CD14-positive monocyte (primary cell): ENCODE measurements around the gene PCBP3. TPM values are rescaled to one million over a fixed set of nuclear protein-coding genes. Genes with fewer than 3 reads are reported as not detected.

Experiments used
- DNase-seq, 3 donors: peaks; one replicate each; pipeline ENCODE4 v3.0.0-alpha.2; 2011 to 2022
- H2AFZ ChIP-seq: 2 replicates; pipeline ENCODE4 v1.6.0; 2012; ENCODE audit warnings: mild to moderate bottlenecking, low read depth, low read length, inconsistent platforms; ENCODE audit not compliant: insufficient read depth, poor library complexity, severe bottlenecking
- H3K27ac ChIP-seq, 2 donors: 1 replicate in 1 of 2; 2 replicates in 1 of 2; pipeline ENCODE4 v1.5.1; 2012 to 2013; ENCODE audit warnings: low read length in 2 of 2, control low read depth in 1 of 2, inconsistent platforms in 1 of 2, low read depth in 1 of 2, mild to moderate bottlenecking in 1 of 2
- H3K27me3 ChIP-seq, 2 donors: one replicate each; pipeline versions ENCODE4 v1.6.0 to v1.6.1; 2011 to 2013; ENCODE audit warnings: low read length in 2 of 2; ENCODE audit not compliant: control insufficient read depth in 2 of 2, insufficient read depth in 2 of 2
- H3K36me3 ChIP-seq, 2 donors: replicated peaks in 1 of 2; 1 replicate in 1 of 2; 2 replicates in 1 of 2; pipeline versions ENCODE4 v1.5.1 to v1.6.1; 2012 to 2013; ENCODE audit warnings: low read length in 2 of 2, control low read depth in 1 of 2, inconsistent platforms in 1 of 2, mild to moderate bottlenecking in 1 of 2; ENCODE audit not compliant: insufficient read depth in 2 of 2, control insufficient read depth in 1 of 2
- H3K4me1 ChIP-seq, 2 donors: 1 replicate in 1 of 2; 2 replicates in 1 of 2; pipeline versions ENCODE4 v1.5.1 to v1.6.1; 2012 to 2013; ENCODE audit warnings: low read length in 2 of 2, control low read depth in 1 of 2, inconsistent platforms in 1 of 2, mild to moderate bottlenecking in 1 of 2, moderate library complexity in 1 of 2; ENCODE audit not compliant: insufficient read depth in 2 of 2, control insufficient read depth in 1 of 2
- H3K4me2 ChIP-seq: replicated peaks from 2 replicates; pipeline ENCODE3; 2012; ENCODE audit warnings: low read length, moderate library complexity, mild to moderate bottlenecking; ENCODE audit not compliant: poor library complexity, severe bottlenecking; ENCODE audit errors: extremely low read depth
- H3K4me3 ChIP-seq, 3 experiments: fragments of 200-600 bp in 1 of 3; sonication (generic) in 1 of 3; replicated peaks in 1 of 3; 1 replicate in 2 of 3; 2 replicates in 1 of 3; pipeline ENCODE4 v1.5.1; 2011 to 2013; ENCODE audit warnings: low read length in 3 of 3, mild to moderate bottlenecking in 3 of 3, control low read depth in 2 of 3, low read depth in 2 of 3, inconsistent platforms in 1 of 3, moderate library complexity in 1 of 3
- H3K79me2 ChIP-seq: 2 replicates; pipeline ENCODE4 v1.6.0; 2012; ENCODE audit warnings: mild to moderate bottlenecking, control low read depth, inconsistent platforms, low read length, moderate library complexity; ENCODE audit not compliant: insufficient read depth
- H3K9ac ChIP-seq: 2 replicates; pipeline ENCODE4 v1.6.0; 2017; ENCODE audit warnings: low read length, mild to moderate bottlenecking; ENCODE audit not compliant: insufficient read depth, poor library complexity, severe bottlenecking
- H3K9me3 ChIP-seq, 2 donors: replicated peaks in 1 of 2; 1 replicate in 1 of 2; 2 replicates in 1 of 2; pipeline versions ENCODE4 v1.5.1 to v1.6.1; 2012 to 2013; ENCODE audit warnings: low read length in 2 of 2, control low read depth in 1 of 2; ENCODE audit not compliant: control insufficient read depth in 1 of 2, insufficient read depth in 1 of 2
- H4K20me1 ChIP-seq: 2 replicates; pipeline ENCODE4 v1.6.0; 2012; ENCODE audit warnings: mild to moderate bottlenecking, low read length, control low read depth, moderate library complexity; ENCODE audit not compliant: insufficient read depth
- H3K27ac Mint-ChIP-seq, 7 donors: one replicate each; pipeline ENCODE4 v1.8.0; 2020; ENCODE audit warnings: mild to moderate bottlenecking in 7 of 7, mixed read lengths in 7 of 7, moderate library complexity in 6 of 7, inconsistent platforms in 2 of 7
- H3K27me3 Mint-ChIP-seq, 3 donors: one replicate each; pipeline ENCODE4 v1.8.0; 2021 to 2022; ENCODE audit warnings: low read depth in 3 of 3, mild to moderate bottlenecking in 3 of 3, mixed read lengths in 3 of 3, moderate library complexity in 3 of 3, inconsistent platforms in 1 of 3
- H3K36me3 Mint-ChIP-seq, 2 donors: one replicate each; pipeline ENCODE4 v1.8.0; 2020; ENCODE audit warnings: mixed read lengths in 2 of 2, inconsistent platforms in 1 of 2, mild to moderate bottlenecking in 1 of 2
- H3K4me1 Mint-ChIP-seq: one replicate; pipeline ENCODE4 v1.8.0; 2020; ENCODE audit warnings: mild to moderate bottlenecking, mixed read lengths
- H3K4me3 Mint-ChIP-seq, 2 donors: one replicate each; pipeline ENCODE4 v1.8.0; 2020; ENCODE audit warnings: mild to moderate bottlenecking in 2 of 2, mixed read lengths in 2 of 2, moderate library complexity in 1 of 2
- H3K9me3 Mint-ChIP-seq, 7 donors: one replicate each; pipeline ENCODE4 v1.8.0; 2020 to 2022; ENCODE audit warnings: mixed read lengths in 7 of 7, mild to moderate bottlenecking in 6 of 7, moderate library complexity in 6 of 7, inconsistent platforms in 2 of 7
- WGBS: methylation state at CpG from one replicate; pipeline ENCODE4 v1.1.5; 2013; ENCODE audit warnings: missing lambda C conversion rate; ENCODE audit not compliant: insufficient coverage; 5-methylcytosine and 5-hydroxymethylcytosine counted together
- intact Hi-C, 2 donors: fragments of 100-400 bp; cut with micrococcal nuclease; formaldehyde crosslinking; loops; one replicate each; pipeline versions ENCODE4 v1.15.0 to v1.15.1; 2023
- polyA plus RNA-seq, 3 donors: library from polyadenylated mRNA; depleted of rRNA in 1 of 3; unstranded in 2 of 3; stranded (reverse) in 1 of 3; fragments of 300-500 nt in 2 of 3; fragments of >200 nt in 1 of 3; fragmentation: Illumina TruSeq in 2 of 3; gene quantifications; 1 replicate in 2 of 3; 2 replicates in 1 of 3; pipeline ENCODE4 v1.2.3, GENCODE V29; 2012 to 2021
- TF ChIP-seq, protein P1 (sequence below): fragments of 200-600 bp; IDR thresholded peaks from one replicate; pipeline ENCODE4 v1.8.0; 2022; ENCODE audit warnings: antibody characterized with exemption, mild to moderate bottlenecking

Gene PCBP3
- polyA plus RNA-seq, 3 donors = 0.34 to 0.49 TPM; not detected in 1

DNA sequence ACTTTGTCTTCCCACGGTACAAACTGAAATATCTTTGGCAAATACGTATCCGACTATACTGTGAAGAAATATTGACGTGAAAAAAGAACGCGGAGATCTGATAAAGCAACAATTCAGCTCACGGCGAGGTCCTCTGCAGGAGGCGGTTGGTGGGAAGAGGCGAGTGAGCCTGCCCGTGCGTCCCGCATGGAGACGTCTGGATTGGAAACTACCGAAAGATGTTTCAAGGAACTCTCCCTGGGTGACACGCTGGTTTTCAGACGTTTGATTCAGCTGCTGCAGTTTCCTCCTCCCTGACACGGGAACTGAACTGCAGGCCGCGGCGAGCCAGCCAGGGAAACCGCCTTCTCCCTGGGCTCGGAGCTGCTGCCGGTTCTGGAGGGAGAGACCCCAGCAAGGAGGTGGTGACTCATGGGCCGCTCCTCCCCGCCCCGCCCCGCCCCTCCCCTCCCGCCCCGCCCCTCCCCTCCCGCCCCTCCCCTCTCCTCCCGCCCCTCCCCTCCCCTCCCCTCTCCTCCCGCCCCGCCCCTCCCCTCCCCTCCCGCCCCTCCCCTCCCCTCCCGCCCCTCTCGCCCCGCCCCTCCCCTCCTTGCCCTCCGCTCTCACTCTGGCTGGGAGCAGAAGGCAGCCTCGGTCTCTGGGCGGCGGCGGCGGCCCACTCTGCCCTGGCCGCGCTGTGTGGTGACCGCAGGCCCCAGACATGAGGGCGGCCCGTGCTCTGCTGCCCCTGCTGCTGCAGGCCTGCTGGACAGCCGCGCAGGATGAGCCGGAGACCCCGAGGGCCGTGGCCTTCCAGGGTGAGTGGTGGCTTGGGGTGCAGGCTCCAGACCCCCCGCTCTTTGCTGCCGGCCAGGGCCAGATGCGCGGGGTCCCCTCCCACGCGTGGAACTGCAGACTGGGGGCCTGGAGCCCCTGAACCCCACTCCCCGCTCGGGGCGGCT, 337.9 kb downstream of the PCBP3 start, which contains the start of gene COL6A1:
COL6A1 (plus strand) TSS at position 620 of the 941 bp plus-strand sequence; CDS start at position 701, 81 bp downstream.
- Histone ChIP-seq H4K20me1 (no peaks in the 10 kb centered on the region), H3K4me1 (peaks cover 13% of the 10 kb centered on the region in 2 donors), H3K36me3 (no peaks in the 10 kb centered on the region), H3K4me3 (peak within 1 kb of the TSS; percentile 11 to 63 (median 19)), H3K4me2 (peak within 1 kb of the TSS; percentile 72), H3K27me3 (peaks cover 15 to 63% of the 10 kb centered on the region in 2 donors), H3K9ac (no peak within 1 kb of the TSS), H3K27ac (no peak within 1 kb of the TSS), H2AFZ (peak within 1 kb of the TSS; percentile 65), H3K9me3 (peaks cover 0 to 7% of the 10 kb centered on the region in 2 donors), H3K79me2 (no peaks in the 10 kb centered on the region)
- Mint-ChIP-seq H3K27me3 (peaks cover 24 to 48% (median 35%) of the 10 kb centered on the region in 3 donors), H3K4me1 (peaks cover 4% of the 10 kb centered on the region), H3K9me3 (peaks cover 0 to 4% (median 0%) of the 10 kb centered on the region in 7 donors), H3K4me3 (peak within 1 kb of the TSS in 1 of 2 donors; percentile 71), H3K27ac (no peak within 1 kb of the TSS), H3K36me3 (no peaks in the 10 kb centered on the region)
- intact Hi-C loops = no loop called here
- peak; percentile 38 to 81 (median 48) for DNase-seq
- WGBS = under 1% methylated on average over 36 of the region's 63 CpGs
- TF ChIP-seq, protein P1, sequence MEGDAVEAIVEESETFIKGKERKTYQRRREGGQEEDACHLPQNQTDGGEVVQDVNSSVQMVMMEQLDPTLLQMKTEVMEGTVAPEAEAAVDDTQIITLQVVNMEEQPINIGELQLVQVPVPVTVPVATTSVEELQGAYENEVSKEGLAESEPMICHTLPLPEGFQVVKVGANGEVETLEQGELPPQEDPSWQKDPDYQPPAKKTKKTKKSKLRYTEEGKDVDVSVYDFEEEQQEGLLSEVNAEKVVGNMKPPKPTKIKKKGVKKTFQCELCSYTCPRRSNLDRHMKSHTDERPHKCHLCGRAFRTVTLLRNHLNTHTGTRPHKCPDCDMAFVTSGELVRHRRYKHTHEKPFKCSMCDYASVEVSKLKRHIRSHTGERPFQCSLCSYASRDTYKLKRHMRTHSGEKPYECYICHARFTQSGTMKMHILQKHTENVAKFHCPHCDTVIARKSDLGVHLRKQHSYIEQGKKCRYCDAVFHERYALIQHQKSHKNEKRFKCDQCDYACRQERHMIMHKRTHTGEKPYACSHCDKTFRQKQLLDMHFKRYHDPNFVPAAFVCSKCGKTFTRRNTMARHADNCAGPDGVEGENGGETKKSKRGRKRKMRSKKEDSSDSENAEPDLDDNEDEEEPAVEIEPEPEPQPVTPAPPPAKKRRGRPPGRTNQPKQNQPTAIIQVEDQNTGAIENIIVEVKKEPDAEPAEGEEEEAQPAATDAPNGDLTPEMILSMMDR = no peak

DNA sequence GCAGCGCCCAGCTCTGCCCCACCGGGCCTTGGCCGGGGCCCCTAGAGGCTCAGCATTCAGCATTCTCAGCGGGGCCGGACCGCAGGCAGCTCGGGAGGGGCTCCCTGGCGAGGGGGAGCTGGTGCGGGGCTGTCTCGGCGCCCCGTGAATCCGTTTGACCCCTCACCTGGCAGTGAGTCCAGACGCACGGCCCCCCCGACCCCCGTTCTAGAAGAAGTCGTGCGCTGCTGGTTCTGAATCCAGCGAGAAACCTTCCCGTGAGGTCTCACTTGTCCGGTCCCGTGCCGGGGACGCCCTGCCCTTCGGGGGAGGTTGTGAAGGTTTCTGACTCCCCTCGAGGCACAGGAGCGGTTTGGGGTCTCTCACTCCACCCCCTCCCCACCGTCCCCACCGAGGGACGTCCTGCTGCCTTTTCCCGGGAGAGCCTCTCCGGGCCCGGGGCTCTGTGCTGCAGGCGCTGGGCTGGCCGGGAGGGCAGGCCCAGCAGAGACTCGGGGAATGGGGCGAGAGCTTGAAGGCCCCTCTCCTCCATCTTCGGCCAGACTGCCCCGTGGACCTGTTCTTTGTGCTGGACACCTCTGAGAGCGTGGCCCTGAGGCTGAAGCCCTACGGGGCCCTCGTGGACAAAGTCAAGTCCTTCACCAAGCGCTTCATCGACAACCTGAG, 338.7 kb downstream of the PCBP3 start:
- H4K20me1 ChIP-seq = no peaks in the 10 kb centered on the region
- Mint-ChIP-seq H3K4me1 (peaks cover 4% of the 10 kb centered on the region), H3K27me3 (peaks cover 21 to 40% (median 29%) of the 10 kb centered on the region in 3 donors), H3K9me3 (peaks cover 0 to 4% (median 0%) of the 10 kb centered on the region in 7 donors), H3K36me3 (no peaks in the 10 kb centered on the region), H3K4me3 (peak overlapping the region in 1 of 2 donors; percentile 71), H3K27ac (no peak overlapping the region)
- peaks cover 0 to 7% of the 10 kb centered on the region in 2 donors for H3K9me3 ChIP-seq
- no peak for DNase-seq
- intact Hi-C loops = no loop called here
- H2AFZ ChIP-seq = peak overlapping the region; percentile 65
- no peaks in the 10 kb centered on the region for H3K79me2 ChIP-seq
- WGBS = 13% methylated on average over 37 of the region's 45 CpGs
- H3K4me3 ChIP-seq = peak overlapping the region in 2 of 3 experiments; percentile 11 to 63
- H3K4me2 ChIP-seq = peak overlapping the region; percentile 64
- H3K9ac ChIP-seq = no peak overlapping the region
- peaks cover 13 to 56% of the 10 kb centered on the region in 2 donors for H3K27me3 ChIP-seq
- TF ChIP-seq, protein P1 = no peak
- no peak overlapping the region for H3K27ac ChIP-seq
- peaks cover 13% of the 10 kb centered on the region in 2 donors for H3K4me1 ChIP-seq
- H3K36me3 ChIP-seq = no peaks in the 10 kb centered on the region
